Astrocyte (in vitro differentiated cells and primary cell): ENCODE data around the gene GNAI2.
"Not testable (repeated sequence)": the region's sequence is repeated elsewhere in the genome, so short reads cannot be mapped to it uniquely, and the experiment has no call there.

Experiments used
- CTCF ChIP-seq: IDR thresholded peaks from 2 replicates; pipeline ENCODE4 v1.5.1; 2011; ENCODE audit warnings: low read depth, mild to moderate bottlenecking, inconsistent platforms, low read length, moderate library complexity; ENCODE audit not compliant: insufficient read depth
- EZH2 ChIP-seq: IDR thresholded peaks from 2 replicates; pipeline ENCODE4 v1.6.1; 2012; ENCODE audit warnings: mild to moderate bottlenecking, low read length, inconsistent platforms; ENCODE audit not compliant: insufficient read depth

- not testable (repeated sequence) for TF ChIP-seq CTCF, EZH2
These were observed 24.7 kb upstream of the GNAI2 start for GRCh38 chr3:50211368-50211717.
